Panc1 (cell line): ENCODE measurements around the gene SLC16A5. TPM values are rescaled to one million over a fixed set of nuclear protein-coding genes. Genes with fewer than 3 reads are reported as not detected.
"Not testable (repeated sequence)": the region's sequence is repeated elsewhere in the genome, so short reads cannot be mapped to it uniquely, and the experiment has no call there.

Source experiments
- ATAC-seq: fragments of 200-7000 bp; cut with Tn5 transposase; 2 replicates; pipeline ENCODE4 v1.9.1; 2020; ENCODE audit warnings: mild to moderate bottlenecking, moderate library complexity
- BruUV-seq: library from RNA; stranded (reverse); fragments of 400-500 nt; replicated peaks from 2 replicates; lab custom pipeline; 2021; lab: Mats Ljungman, UMichigan
- CTCF ChIA-PET: fragments of 300-600 bp; sonication (Branson Sonifier 250); formaldehyde crosslinking; loops from one replicate; lab custom pipeline; 2022; ENCODE audit warnings: antibody characterized with exemption; lab: Charles Lee
- POLR2A ChIA-PET: fragments of 300-600 bp; sonication (Branson Sonifier 250); formaldehyde crosslinking; loops from one replicate; lab custom pipeline; 2022; ENCODE audit warnings: antibody characterized with exemption; lab: Charles Lee
- DNase-seq: peaks from one replicate; pipeline ENCODE4 v3.0.0-alpha.2; 2010; ENCODE audit warnings: low read depth, low spot score
- H3K27ac ChIP-seq: 2 replicates; pipeline ENCODE4 v1.5.1; 2011; ENCODE audit warnings: mild to moderate bottlenecking, low read length, inconsistent platforms
- H3K27me3 ChIP-seq: fragments of 200-500 bp; sonication (Bioruptor generic); 2 replicates; pipeline ENCODE4 v1.6.0; 2014; ENCODE audit warnings: low read length, inconsistent platforms; ENCODE audit not compliant: control insufficient read depth, insufficient read depth
- H3K36me3 ChIP-seq: fragments of 200-500 bp; sonication (Bioruptor generic); 2 replicates; pipeline ENCODE4 v1.5.1; 2014; ENCODE audit warnings: inconsistent platforms, mild to moderate bottlenecking, low read length, moderate library complexity; ENCODE audit not compliant: control insufficient read depth, insufficient read depth
- H3K4me1 ChIP-seq: 2 replicates; pipeline ENCODE4 v1.5.1; 2011; ENCODE audit warnings: inconsistent platforms, mild to moderate bottlenecking, low read length, moderate library complexity; ENCODE audit not compliant: control insufficient read depth, insufficient read depth
- H3K4me3 ChIP-seq, 2 experiments: 2 replicates each; pipeline ENCODE4 v1.5.1; 2011 to 2012; ENCODE audit warnings: low read depth in 2 of 2, low read length in 2 of 2, mild to moderate bottlenecking in 2 of 2, inconsistent platforms in 1 of 2, moderate library complexity in 1 of 2
- H3K9me3 ChIP-seq: fragments of 200-500 bp; sonication (Bioruptor generic); 2 replicates; pipeline ENCODE4 v1.5.1; 2014; ENCODE audit warnings: low read depth, mild to moderate bottlenecking, inconsistent platforms, low read length, moderate library complexity; ENCODE audit not compliant: control insufficient read depth, insufficient read depth
- POLR2AphosphoS5 ChIP-seq: IDR thresholded peaks from 2 replicates; pipeline ENCODE4 v1.6.1; 2012; ENCODE audit warnings: mild to moderate bottlenecking, low read depth, low read length, moderate library complexity
- SIN3A ChIP-seq: IDR thresholded peaks from 2 replicates; pipeline ENCODE4 v1.6.1; 2012; ENCODE audit warnings: low read depth, mild to moderate bottlenecking, low read length, moderate library complexity, borderline replicate concordance; ENCODE audit not compliant: insufficient read depth
- TCF7L2 ChIP-seq: IDR thresholded peaks from 2 replicates; pipeline ENCODE4 v1.6.1; 2011; ENCODE audit warnings: mild to moderate bottlenecking, low read depth, low read length, inconsistent platforms
- in situ Hi-C: cut with HindIII; loops from 2 replicates; pipeline ENCODE4 v1.10.0; 2016; ENCODE audit warnings: low sequenced_read_pairs, low pct_unique_long_range_greater_than_20kb
- intact Hi-C: fragments of 100-400 bp; cut with micrococcal nuclease; formaldehyde crosslinking; loops from one replicate; pipeline ENCODE4 v1.10.0; 2022; ENCODE audit not compliant: unreplicated experiment
- total RNA-seq: library from RNA; stranded (reverse); gene quantifications from one replicate; pipeline ENCODE4 v1.2.1, GENCODE V29; 2021; ENCODE audit not compliant: unreplicated experiment
- TF ChIP-seq, protein P1 (sequence below): fragments of 450-650 bp; IDR thresholded peaks from 2 replicates; pipeline ENCODE4 v1.5.1; 2017; ENCODE audit warnings: mild to moderate bottlenecking
- TF ChIP-seq, protein P2 (sequence below), 2 experiments: IDR thresholded peaks; 2 replicates each; pipeline ENCODE4 v1.6.1; 2011 to 2012; ENCODE audit warnings: low read depth in 2 of 2, control low read depth in 1 of 2, low read length in 1 of 2, mild to moderate bottlenecking in 1 of 2, moderate library complexity in 1 of 2; ENCODE audit not compliant: insufficient read depth in 1 of 2

Gene SLC16A5
- total RNA-seq, 1 experiment from 2014 or later: 46.6 TPM

DNA sequence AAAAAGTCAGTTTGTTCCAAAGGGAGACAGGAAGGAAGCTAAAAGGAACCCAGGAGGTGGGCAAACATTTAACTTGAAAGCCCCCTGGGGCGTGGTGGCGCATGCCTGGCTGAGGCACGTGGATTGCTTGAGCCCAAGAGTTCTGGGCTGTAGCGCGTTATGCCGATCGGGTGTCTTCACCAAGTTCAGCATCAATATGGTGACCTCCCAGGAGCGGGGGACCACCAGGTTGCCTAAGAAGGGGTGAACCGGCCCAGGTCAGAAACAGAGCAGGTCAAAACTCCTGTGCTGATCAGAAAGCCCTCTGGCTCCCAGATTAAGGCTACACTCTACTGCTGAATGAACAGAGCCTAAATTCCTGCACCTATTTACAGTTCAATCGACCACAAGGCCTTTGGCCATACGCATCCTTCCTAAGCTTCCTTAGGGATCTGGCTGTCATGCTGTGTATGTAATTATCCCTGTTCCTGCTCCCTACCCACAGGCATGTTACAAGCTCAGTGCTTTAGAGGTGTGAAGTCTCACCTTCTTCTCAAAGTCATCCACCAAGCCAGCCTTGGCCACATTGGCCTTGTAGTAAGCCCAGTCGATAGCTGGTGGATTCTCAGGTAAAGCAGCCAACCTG is 46.0 kb upstream of the SLC16A5 start:
- Histone ChIP-seq H3K9me3 (no peaks in the 10 kb centered on the region), H3K4me1 (peaks cover 3% of the 10 kb centered on the region; the same call in 1 of the 2 replicates), H3K27me3 (no peaks in the 10 kb centered on the region), H3K36me3 (peaks cover 2% of the 10 kb centered on the region; the same call in 1 of the 2 replicates), H3K27ac (no peak overlapping the region), H3K4me3 (no peak overlapping the region)
- intact Hi-C loops (no loop called here), in situ Hi-C loops (no loop called here)
- no TSS peak for BruUV-seq
- TF ChIP-seq TCF7L2 (no peak), SIN3A (no peak), POLR2AphosphoS5 (no peak)
- TF ChIP-seq, protein P1, sequence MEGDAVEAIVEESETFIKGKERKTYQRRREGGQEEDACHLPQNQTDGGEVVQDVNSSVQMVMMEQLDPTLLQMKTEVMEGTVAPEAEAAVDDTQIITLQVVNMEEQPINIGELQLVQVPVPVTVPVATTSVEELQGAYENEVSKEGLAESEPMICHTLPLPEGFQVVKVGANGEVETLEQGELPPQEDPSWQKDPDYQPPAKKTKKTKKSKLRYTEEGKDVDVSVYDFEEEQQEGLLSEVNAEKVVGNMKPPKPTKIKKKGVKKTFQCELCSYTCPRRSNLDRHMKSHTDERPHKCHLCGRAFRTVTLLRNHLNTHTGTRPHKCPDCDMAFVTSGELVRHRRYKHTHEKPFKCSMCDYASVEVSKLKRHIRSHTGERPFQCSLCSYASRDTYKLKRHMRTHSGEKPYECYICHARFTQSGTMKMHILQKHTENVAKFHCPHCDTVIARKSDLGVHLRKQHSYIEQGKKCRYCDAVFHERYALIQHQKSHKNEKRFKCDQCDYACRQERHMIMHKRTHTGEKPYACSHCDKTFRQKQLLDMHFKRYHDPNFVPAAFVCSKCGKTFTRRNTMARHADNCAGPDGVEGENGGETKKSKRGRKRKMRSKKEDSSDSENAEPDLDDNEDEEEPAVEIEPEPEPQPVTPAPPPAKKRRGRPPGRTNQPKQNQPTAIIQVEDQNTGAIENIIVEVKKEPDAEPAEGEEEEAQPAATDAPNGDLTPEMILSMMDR: no peak
- TF ChIP-seq, protein P2, sequence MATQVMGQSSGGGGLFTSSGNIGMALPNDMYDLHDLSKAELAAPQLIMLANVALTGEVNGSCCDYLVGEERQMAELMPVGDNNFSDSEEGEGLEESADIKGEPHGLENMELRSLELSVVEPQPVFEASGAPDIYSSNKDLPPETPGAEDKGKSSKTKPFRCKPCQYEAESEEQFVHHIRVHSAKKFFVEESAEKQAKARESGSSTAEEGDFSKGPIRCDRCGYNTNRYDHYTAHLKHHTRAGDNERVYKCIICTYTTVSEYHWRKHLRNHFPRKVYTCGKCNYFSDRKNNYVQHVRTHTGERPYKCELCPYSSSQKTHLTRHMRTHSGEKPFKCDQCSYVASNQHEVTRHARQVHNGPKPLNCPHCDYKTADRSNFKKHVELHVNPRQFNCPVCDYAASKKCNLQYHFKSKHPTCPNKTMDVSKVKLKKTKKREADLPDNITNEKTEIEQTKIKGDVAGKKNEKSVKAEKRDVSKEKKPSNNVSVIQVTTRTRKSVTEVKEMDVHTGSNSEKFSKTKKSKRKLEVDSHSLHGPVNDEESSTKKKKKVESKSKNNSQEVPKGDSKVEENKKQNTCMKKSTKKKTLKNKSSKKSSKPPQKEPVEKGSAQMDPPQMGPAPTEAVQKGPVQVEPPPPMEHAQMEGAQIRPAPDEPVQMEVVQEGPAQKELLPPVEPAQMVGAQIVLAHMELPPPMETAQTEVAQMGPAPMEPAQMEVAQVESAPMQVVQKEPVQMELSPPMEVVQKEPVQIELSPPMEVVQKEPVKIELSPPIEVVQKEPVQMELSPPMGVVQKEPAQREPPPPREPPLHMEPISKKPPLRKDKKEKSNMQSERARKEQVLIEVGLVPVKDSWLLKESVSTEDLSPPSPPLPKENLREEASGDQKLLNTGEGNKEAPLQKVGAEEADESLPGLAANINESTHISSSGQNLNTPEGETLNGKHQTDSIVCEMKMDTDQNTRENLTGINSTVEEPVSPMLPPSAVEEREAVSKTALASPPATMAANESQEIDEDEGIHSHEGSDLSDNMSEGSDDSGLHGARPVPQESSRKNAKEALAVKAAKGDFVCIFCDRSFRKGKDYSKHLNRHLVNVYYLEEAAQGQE (IDR thresholded peaks at IDR 0.05; ENCODE audit: insufficient read depth in 1 of 2, low read depth in 2 of 2, low read length in 1 of 2): no peak
- ChIA-PET POLR2A (no interaction called here), CTCF (interaction anchor here (0.6 to 1.3 kb wide), 3 partner anchors 12 to 221 kb away, joined by 3 to 9 read pairs (median 8); no protein-coding TSS in a partner anchor)
- ATAC-seq (no peak), DNase-seq (no peak)

DNA sequence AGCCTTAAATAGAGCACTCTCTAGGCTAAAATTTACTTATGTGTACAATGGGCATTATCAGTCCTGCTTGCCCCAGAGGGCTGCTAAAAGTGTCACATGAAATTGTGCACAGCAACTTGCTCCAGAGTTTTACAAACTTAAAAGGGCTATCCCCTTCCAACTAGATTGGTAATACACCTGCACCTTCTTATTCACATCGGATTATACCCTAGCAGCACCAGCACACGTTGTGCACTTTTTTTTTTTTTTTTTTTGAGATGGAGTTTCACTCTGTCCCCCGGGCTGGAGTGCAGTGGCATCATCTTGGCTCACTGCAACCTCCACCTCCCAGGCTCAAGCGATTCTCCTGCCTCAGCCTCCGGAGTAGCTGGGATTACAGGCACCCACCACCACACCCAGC is 44.0 kb upstream of the SLC16A5 start:
- H3K9me3 ChIP-seq, H3K27ac ChIP-seq, H3K36me3 ChIP-seq, DNase-seq, BruUV-seq, ATAC-seq, in situ Hi-C loops, intact Hi-C loops, H3K4me1 ChIP-seq, H3K27me3 ChIP-seq, H3K4me3 ChIP-seq, POLR2A ChIA-PET: not testable (repeated sequence)
- CTCF ChIA-PET: interaction anchor here (0.6 kb wide), 1 partner anchor 37 kb away, joined by 3 read pairs; no protein-coding TSS in a partner anchor

DNA sequence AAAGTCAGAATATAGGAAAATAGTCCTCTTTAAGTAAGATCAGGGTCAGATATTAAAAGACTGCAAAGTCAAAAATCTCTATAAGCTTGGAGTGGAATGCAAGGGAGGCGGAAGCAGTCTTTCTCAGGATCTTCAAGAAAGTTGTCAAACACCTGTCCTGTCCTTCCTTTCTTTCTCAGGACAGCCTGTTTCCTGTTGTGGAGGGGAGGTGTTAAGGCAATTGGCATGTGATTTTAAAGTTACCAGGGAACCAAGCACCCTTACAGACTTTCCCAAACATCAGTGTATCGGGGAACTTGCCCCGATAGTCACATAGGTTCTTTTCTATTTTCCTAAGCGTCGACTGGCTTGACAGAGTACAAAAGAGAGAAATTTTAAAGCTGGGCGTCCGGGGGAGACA is 43.0 kb upstream of the SLC16A5 start:
- no peak for ATAC-seq
- TF ChIP-seq SIN3A (no peak), TCF7L2 (no peak), POLR2AphosphoS5 (no peak)
- TF ChIP-seq, protein P1: no peak
- TF ChIP-seq, protein P2 (IDR thresholded peaks at IDR 0.05; ENCODE audit: insufficient read depth in 1 of 2, low read depth in 2 of 2, low read length in 1 of 2): no peak
- no peak overlapping the region for H3K4me3 ChIP-seq
- no peak overlapping the region for H3K27ac ChIP-seq
- H3K27me3 ChIP-seq: no peaks in the 10 kb centered on the region
- peaks cover 14% of the 10 kb centered on the region for H3K4me1 ChIP-seq
- peaks cover 4% of the 10 kb centered on the region; the same call in 1 of the 2 replicates for H3K36me3 ChIP-seq
- ChIA-PET POLR2A (no interaction called here), CTCF (no interaction called here)
- no TSS peak for BruUV-seq
- in situ Hi-C loops: no loop called here
- intact Hi-C loops: no loop called here
- no peak for DNase-seq
- no peaks in the 10 kb centered on the region for H3K9me3 ChIP-seq
